Subcutaneous abdominal adipose tissue (tissue), 5 donors: ENCODE measurements around the gene ANLN.

Source experiments
- H3K27ac ChIP-seq: one replicate; pipeline ENCODE4 v1.7.0; 2013; ENCODE audit warnings: low read depth, mild to moderate bottlenecking, inconsistent platforms, low read length, moderate library complexity
- H3K27me3 ChIP-seq, 5 donors: one replicate each; pipeline ENCODE4 v1.7.0; 2013; ENCODE audit warnings: low read length in 5 of 5, inconsistent platforms in 1 of 5; ENCODE audit not compliant: control insufficient read depth in 5 of 5, insufficient read depth in 4 of 5
- H3K36me3 ChIP-seq, 5 donors: one replicate each; pipeline ENCODE4 v1.7.0; 2013; ENCODE audit warnings: low read length in 5 of 5; ENCODE audit not compliant: control insufficient read depth in 5 of 5, insufficient read depth in 5 of 5
- H3K4me1 ChIP-seq, 5 donors: one replicate each; pipeline ENCODE4 v1.7.0; 2013; ENCODE audit warnings: low read length in 5 of 5, mild to moderate bottlenecking in 3 of 5, moderate library complexity in 1 of 5; ENCODE audit not compliant: control insufficient read depth in 5 of 5, insufficient read depth in 5 of 5
- H3K4me3 ChIP-seq, 5 donors: one replicate each; pipeline ENCODE4 v1.7.0; 2013; ENCODE audit warnings: low read length in 5 of 5, low read depth in 1 of 5
- H3K9ac ChIP-seq, 5 donors: one replicate each; pipeline ENCODE4 v1.7.0; 2013; ENCODE audit warnings: low read length in 5 of 5, mild to moderate bottlenecking in 4 of 5, moderate library complexity in 3 of 5
- H3K9me3 ChIP-seq, 5 donors: one replicate each; pipeline ENCODE4 v1.7.0; 2013; ENCODE audit warnings: low read length in 5 of 5; ENCODE audit not compliant: control insufficient read depth in 5 of 5
- donor health status: healthy.
- donor health status: healthy.
- donor health status: healthy.
- donor health status: healthy.
- donor health status: healthy.

ANLN gene

GRCh38 chr7:36360244-36360643 is 29.4 kb upstream of the ANLN start:
- Histone ChIP-seq H3K9ac (no peak overlapping the region), H3K9me3 (no peaks in the 10 kb centered on the region), H3K4me3 (no peak overlapping the region), H3K36me3 (no peaks in the 10 kb centered on the region), H3K27me3 (no peaks in the 10 kb centered on the region), H3K27ac (no peak overlapping the region), H3K4me1 (no peaks in the 10 kb centered on the region)

GRCh38 chr7:36361227-36361626 is 28.4 kb upstream of the ANLN start:
- Histone ChIP-seq H3K27ac (no peak overlapping the region), H3K9ac (no peak overlapping the region), H3K4me3 (no peak overlapping the region), H3K4me1 (no peaks in the 10 kb centered on the region), H3K9me3 (no peaks in the 10 kb centered on the region), H3K36me3 (no peaks in the 10 kb centered on the region), H3K27me3 (no peaks in the 10 kb centered on the region)

GRCh38 chr7:36363515-36363914 is 26.1 kb upstream of the ANLN start:
- no peak overlapping the region for H3K4me3 ChIP-seq
- H3K9ac ChIP-seq: no peak overlapping the region
- no peaks in the 10 kb centered on the region for H3K9me3 ChIP-seq
- no peaks in the 10 kb centered on the region for H3K27me3 ChIP-seq
- peaks cover 0 to 9% (median 7%) of the 10 kb centered on the region in 5 donors for H3K4me1 ChIP-seq
- no peaks in the 10 kb centered on the region for H3K36me3 ChIP-seq
- no peak overlapping the region for H3K27ac ChIP-seq

GRCh38 chr7:36366005-36366717 is 23.5 kb upstream of the ANLN start:
- Histone ChIP-seq H3K4me3 (peak overlapping the region; percentile 44 to 94 (median 79)), H3K9me3 (no peaks in the 10 kb centered on the region), H3K27ac (no peak overlapping the region), H3K36me3 (no peaks in the 10 kb centered on the region), H3K27me3 (no peaks in the 10 kb centered on the region), H3K9ac (peak overlapping the region in 3 of 5 donors; percentile 42 to 80 (median 77)), H3K4me1 (peaks cover 0 to 9% (median 7%) of the 10 kb centered on the region in 5 donors)

GRCh38 chr7:36366718-36367560 is 22.7 kb upstream of the ANLN start:
- Histone ChIP-seq H3K9me3 (no peaks in the 10 kb centered on the region), H3K4me1 (peaks cover 0 to 9% (median 7%) of the 10 kb centered on the region in 5 donors), H3K27ac (no peak overlapping the region), H3K27me3 (no peaks in the 10 kb centered on the region), H3K4me3 (peak overlapping the region; percentile 55 to 94 (median 87)), H3K9ac (peak overlapping the region in 4 of 5 donors; percentile 42 to 80 (median 78)), H3K36me3 (no peaks in the 10 kb centered on the region)

GRCh38 chr7:36367561-36368077 is 22.0 kb upstream of the ANLN start:
- Histone ChIP-seq H3K27ac (no peak overlapping the region), H3K9me3 (no peaks in the 10 kb centered on the region), H3K36me3 (no peaks in the 10 kb centered on the region), H3K4me1 (peaks cover 0 to 9% (median 7%) of the 10 kb centered on the region in 5 donors), H3K9ac (peak overlapping the region in 4 of 5 donors; percentile 2 to 80 (median 78)), H3K4me3 (peak overlapping the region; percentile 55 to 94 (median 87)), H3K27me3 (no peaks in the 10 kb centered on the region)

- Histone ChIP-seq H3K9ac (no peak overlapping the region), H3K9me3 (no peaks in the 10 kb centered on the region), H3K27me3 (no peaks in the 10 kb centered on the region), H3K4me3 (no peak overlapping the region), H3K27ac (no peak overlapping the region), H3K36me3 (no peaks in the 10 kb centered on the region), H3K4me1 (peaks cover 0 to 9% (median 7%) of the 10 kb centered on the region in 5 donors)
Observed at GRCh38 chr7:36368496-36368895, 21.2 kb upstream of the ANLN start.

GRCh38 chr7:36369171-36369570 is 20.5 kb upstream of the ANLN start:
- Histone ChIP-seq H3K9ac (no peak overlapping the region), H3K9me3 (no peaks in the 10 kb centered on the region), H3K36me3 (no peaks in the 10 kb centered on the region), H3K27me3 (no peaks in the 10 kb centered on the region), H3K4me1 (peaks cover 0 to 9% (median 7%) of the 10 kb centered on the region in 5 donors), H3K4me3 (no peak overlapping the region), H3K27ac (no peak overlapping the region)

GRCh38 chr7:36370046-36370445 is 19.6 kb upstream of the ANLN start:
- Histone ChIP-seq H3K4me1 (peaks cover 0 to 9% (median 7%) of the 10 kb centered on the region in 5 donors), H3K4me3 (no peak overlapping the region), H3K36me3 (no peaks in the 10 kb centered on the region), H3K27ac (no peak overlapping the region), H3K27me3 (no peaks in the 10 kb centered on the region), H3K9me3 (no peaks in the 10 kb centered on the region), H3K9ac (no peak overlapping the region)

- Histone ChIP-seq H3K4me1 (peaks cover 0 to 7% (median 4%) of the 10 kb centered on the region in 5 donors), H3K9me3 (no peaks in the 10 kb centered on the region), H3K36me3 (no peaks in the 10 kb centered on the region), H3K27me3 (no peaks in the 10 kb centered on the region), H3K9ac (no peak overlapping the region), H3K27ac (no peak overlapping the region), H3K4me3 (no peak overlapping the region)
Observed at GRCh38 chr7:36372156-36372555, 17.5 kb upstream of the ANLN start.
